ENCODE results near the gene RIPPLY3. TPM values are rescaled to one million over a fixed set of nuclear protein-coding genes. Genes with fewer than 3 reads are reported as not detected.
"Not testable (repeated sequence)": the region's sequence is repeated elsewhere in the genome, so short reads cannot be mapped to it uniquely, and the experiment has no call there.

The RIPPLY3 gene
- total RNA-seq, 1 donor from 2014 or later: 0.44 TPM

DNA sequence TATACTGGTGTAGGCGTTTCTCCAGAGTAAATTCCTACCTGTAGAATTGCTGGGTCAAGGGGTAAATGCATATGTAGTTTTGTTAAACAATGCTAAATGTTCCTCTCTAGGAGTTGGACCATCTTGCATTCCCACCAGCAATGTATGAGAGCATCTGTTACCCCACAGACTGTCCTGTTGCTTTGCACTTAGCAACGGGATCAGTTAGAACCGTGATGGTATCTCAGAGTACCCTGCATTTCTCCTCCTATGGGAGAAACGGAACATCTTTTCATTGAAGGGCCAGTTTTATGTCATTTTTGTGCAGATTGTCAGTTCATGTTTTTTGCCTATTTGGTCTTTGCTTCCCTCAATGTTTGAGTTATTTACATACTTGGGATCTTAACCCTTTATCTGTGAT, 18.0 kb upstream of the RIPPLY3 start:
- intact Hi-C loops (cut with DNase I): no loop called here
- Histone ChIP-seq H3K4me3 (no peak overlapping the region), H3K36me3 (no peaks in the 10 kb centered on the region), H3K27me3 (ENCODE audit: low read depth) (no peaks in the 10 kb centered on the region), H3K27ac (no peak overlapping the region), H3K4me1 (no peaks in the 10 kb centered on the region), H3K9me3 (no peaks in the 10 kb centered on the region)
- DNase-seq: no peak
- no peak for ATAC-seq
- TF ChIP-seq, protein P1, sequence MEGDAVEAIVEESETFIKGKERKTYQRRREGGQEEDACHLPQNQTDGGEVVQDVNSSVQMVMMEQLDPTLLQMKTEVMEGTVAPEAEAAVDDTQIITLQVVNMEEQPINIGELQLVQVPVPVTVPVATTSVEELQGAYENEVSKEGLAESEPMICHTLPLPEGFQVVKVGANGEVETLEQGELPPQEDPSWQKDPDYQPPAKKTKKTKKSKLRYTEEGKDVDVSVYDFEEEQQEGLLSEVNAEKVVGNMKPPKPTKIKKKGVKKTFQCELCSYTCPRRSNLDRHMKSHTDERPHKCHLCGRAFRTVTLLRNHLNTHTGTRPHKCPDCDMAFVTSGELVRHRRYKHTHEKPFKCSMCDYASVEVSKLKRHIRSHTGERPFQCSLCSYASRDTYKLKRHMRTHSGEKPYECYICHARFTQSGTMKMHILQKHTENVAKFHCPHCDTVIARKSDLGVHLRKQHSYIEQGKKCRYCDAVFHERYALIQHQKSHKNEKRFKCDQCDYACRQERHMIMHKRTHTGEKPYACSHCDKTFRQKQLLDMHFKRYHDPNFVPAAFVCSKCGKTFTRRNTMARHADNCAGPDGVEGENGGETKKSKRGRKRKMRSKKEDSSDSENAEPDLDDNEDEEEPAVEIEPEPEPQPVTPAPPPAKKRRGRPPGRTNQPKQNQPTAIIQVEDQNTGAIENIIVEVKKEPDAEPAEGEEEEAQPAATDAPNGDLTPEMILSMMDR (IDR thresholded peaks at IDR 0.05): no peak

DNA sequence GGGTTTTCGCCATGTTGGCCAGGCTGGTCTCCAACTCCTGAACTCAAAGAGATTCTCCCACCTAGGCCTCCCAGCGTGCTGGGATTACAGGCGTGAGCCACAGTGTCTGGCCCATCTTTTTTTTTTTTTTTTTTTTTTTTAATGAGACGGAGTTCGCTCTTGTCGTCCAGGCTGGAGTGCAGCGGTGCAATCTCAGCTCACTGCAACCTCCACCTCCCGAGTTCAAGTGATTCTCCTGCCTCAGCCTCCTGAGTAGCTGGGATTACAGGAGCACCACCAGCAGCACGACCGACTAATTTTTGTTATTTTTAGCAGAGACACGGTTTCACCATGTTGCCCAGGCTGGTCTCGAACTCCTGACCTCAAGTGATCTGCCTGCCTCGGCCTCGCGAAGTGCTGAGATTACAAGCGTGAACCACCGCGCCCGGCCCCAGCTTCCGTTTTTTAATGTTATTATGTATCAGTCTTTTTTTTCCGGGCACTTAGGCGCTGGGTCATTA, 17.3 kb upstream of the RIPPLY3 start:
- H3K36me3 ChIP-seq; H3K27me3 ChIP-seq (ENCODE audit: low read depth); H3K4me1 ChIP-seq; H3K9me3 ChIP-seq; DNase-seq; ATAC-seq; intact Hi-C loops (cut with DNase I): not testable (repeated sequence)
- Histone ChIP-seq H3K27ac (peak overlapping the region; percentile 91), H3K4me3 (peak overlapping the region; percentile 66)

DNA sequence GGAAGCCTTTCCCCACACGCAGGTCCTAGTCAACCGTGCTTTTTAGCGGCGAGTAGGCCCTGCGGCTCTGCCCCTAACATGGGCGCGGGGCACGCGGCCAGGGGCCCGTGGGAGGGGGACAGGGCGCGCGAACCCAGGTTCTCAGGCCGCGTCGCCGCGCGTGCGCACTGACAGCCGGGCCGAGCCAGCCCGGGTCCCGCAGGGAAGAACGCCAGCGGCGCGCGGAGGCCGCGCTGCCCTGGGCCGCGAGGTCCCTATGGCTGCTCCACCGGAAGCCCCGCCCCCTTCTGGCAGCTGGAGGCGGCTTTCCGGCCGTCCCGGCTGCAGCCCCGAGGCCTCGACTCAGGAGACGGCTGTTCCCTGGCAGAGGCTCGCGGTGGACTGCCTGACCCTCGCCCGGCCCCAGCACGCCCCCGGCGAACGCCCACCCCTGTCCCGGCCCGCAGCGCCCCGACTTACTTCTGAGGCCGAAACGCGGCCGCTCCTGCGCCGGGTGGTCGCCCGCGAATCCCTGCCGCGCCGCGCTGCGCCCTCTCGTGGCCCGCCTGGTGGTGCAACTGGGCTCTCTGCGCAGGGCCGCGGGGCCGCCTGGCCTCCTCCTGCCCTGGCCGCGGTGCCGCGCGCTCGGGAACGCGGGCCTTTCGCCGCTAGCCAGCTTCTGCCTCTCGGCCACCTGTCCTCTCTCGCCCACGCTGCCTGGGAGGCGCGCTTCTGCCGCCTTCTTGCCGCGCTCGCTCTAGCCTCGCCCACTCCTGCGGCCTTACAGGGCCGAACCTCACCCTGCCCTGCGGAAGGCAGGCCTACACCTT, 16.6 kb upstream of the RIPPLY3 start:
- Histone ChIP-seq H3K4me1 (no peaks in the 10 kb centered on the region), H3K4me3 (peak overlapping the region; percentile 66), H3K9me3 (no peaks in the 10 kb centered on the region), H3K36me3 (no peaks in the 10 kb centered on the region), H3K27me3 (ENCODE audit: low read depth) (peaks cover 5% of the 10 kb centered on the region), H3K27ac (peak overlapping the region; percentile 91)
- peak; percentile 98 for ATAC-seq
- TF ChIP-seq, protein P1 (IDR thresholded peaks at IDR 0.05): peak; percentile 98
- intact Hi-C loops (cut with DNase I): no loop called here
- DNase-seq: peak; percentile 97

DNA sequence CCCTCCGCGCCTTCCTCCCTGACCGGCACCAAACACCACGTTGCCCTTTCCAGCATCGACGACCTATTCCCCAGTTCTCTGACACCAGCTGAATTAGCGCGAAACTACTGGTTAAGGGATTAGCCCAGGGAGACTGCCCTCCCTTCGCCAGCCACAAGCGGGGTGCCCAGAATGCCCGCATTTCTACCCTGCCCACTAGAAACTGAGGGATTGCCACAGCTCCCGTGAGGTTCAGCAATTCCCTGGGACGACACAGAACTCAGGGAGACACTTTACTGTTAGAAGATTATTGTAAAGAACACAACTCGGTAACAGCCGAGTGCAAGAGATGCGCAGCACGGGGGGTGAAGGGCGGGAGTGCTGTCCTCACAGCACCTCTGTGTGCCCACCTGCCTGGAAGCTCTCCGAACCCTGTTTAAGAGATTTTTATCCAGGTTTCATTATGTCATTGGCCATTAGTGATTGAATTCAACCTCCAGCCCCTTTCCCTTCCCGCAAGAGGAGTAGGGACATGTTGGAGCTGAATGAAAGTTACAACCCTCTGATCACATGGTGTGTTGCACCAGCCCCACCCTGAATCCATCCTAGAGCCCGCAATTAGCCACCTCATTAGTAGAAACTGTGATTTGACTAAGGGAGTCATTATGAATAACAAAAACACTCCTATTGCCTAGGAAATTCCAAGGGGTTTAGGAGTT, 15.8 kb upstream of the RIPPLY3 start:
- Histone ChIP-seq H3K4me1 (no peaks in the 10 kb centered on the region), H3K36me3 (no peaks in the 10 kb centered on the region), H3K9me3 (no peaks in the 10 kb centered on the region), H3K27ac (peak overlapping the region; percentile 91), H3K27me3 (ENCODE audit: low read depth) (peaks cover 5% of the 10 kb centered on the region), H3K4me3 (peak overlapping the region; percentile 66)
- ATAC-seq: no peak
- DNase-seq: no peak
- intact Hi-C loops (cut with DNase I): no loop called here
- TF ChIP-seq, protein P1 (IDR thresholded peaks at IDR 0.05): no peak

DNA sequence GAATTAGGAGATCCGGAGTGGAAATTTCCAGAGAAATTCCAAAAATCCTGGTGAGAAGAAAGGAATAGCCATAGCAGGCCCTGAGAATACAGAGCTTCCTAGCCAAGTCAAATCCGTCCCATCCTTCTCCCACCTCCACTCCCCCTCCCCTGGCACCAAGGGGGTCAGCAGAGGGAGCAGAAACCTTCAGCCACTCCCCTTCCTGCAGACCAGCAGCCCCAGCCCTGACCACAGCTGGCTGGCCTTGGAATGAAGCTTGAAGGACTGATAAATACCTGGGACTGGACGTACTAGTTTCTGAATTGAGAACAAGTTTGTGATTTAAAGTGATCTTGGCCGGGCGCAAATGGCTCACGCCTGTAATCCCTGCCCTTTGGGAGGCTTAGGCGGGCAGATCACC, 13.8 kb upstream of the RIPPLY3 start:
- H3K27me3 ChIP-seq (ENCODE audit: low read depth): peaks cover 5% of the 10 kb centered on the region
- H3K4me1 ChIP-seq: no peaks in the 10 kb centered on the region
- TF ChIP-seq, protein P1 (IDR thresholded peaks at IDR 0.05): no peak
- H3K4me3 ChIP-seq: no peak overlapping the region
- H3K36me3 ChIP-seq: no peaks in the 10 kb centered on the region
- ATAC-seq (no peak), DNase-seq (no peak)
- intact Hi-C loops (cut with DNase I): no loop called here
- no peaks in the 10 kb centered on the region for H3K9me3 ChIP-seq
- no peak overlapping the region for H3K27ac ChIP-seq

Measured in lower lobe of right lung (tissue), 2 donors.